Stimulated activated memory B cell treated with anti-CD40 and anti-IgM and Interleukin-4, amounts not matched to agents 10 μg/mL and 1 μg/mL and 100 μg/mL, for 72 hours (primary cell): Measurements from ENCODE around the gene KCNN3.

Experiments used
- ATAC-seq: fragments of 150-1000 bp; cut with Tn5 transposase; 2 replicates; pipeline ENCODE4 v1.10.0; 2021
- H3K27ac Mint-ChIP-seq: one replicate; pipeline ENCODE4 v1.8.0; 2022; ENCODE audit warnings: mild to moderate bottlenecking, mixed read lengths
- H3K27me3 Mint-ChIP-seq: one replicate; pipeline ENCODE4 v1.8.0; 2022; ENCODE audit warnings: mixed read lengths
- H3K36me3 Mint-ChIP-seq: one replicate; pipeline ENCODE4 v1.8.0; 2022; ENCODE audit warnings: mixed read lengths
- H3K4me1 Mint-ChIP-seq: one replicate; pipeline ENCODE4 v1.8.0; 2022; ENCODE audit warnings: mixed read lengths
- H3K4me3 Mint-ChIP-seq: one replicate; pipeline ENCODE4 v1.8.0; 2022; ENCODE audit warnings: mild to moderate bottlenecking, moderate library complexity, mixed read lengths
- H3K9me3 Mint-ChIP-seq: one replicate; pipeline ENCODE4 v1.8.0; 2022; ENCODE audit warnings: mixed read lengths

KCNN3 gene

GRCh38 chr1:154857441-154858215 is 12.5 kb downstream of the KCNN3 start:
- no peak for ATAC-seq
- Mint-ChIP-seq H3K4me1 (peaks cover 58% of the 10 kb centered on the region), H3K27ac (peak overlapping the region; percentile 44), H3K4me3 (no peak overlapping the region), H3K9me3 (no peaks in the 10 kb centered on the region), H3K27me3 (no peaks in the 10 kb centered on the region), H3K36me3 (no peaks in the 10 kb centered on the region)

GRCh38 chr1:154857022-154857421 is 13.1 kb downstream of the KCNN3 start:
- Mint-ChIP-seq H3K4me1 (peaks cover 52% of the 10 kb centered on the region), H3K4me3 (no peak overlapping the region), H3K27me3 (no peaks in the 10 kb centered on the region), H3K9me3 (no peaks in the 10 kb centered on the region), H3K27ac (peak overlapping the region; percentile 35), H3K36me3 (no peaks in the 10 kb centered on the region)
- ATAC-seq: no peak

GRCh38 chr1:154856544-154856943 is 13.5 kb downstream of the KCNN3 start:
- Mint-ChIP-seq H3K9me3 (no peaks in the 10 kb centered on the region), H3K4me1 (peaks cover 51% of the 10 kb centered on the region), H3K27ac (peak overlapping the region; percentile 35), H3K36me3 (no peaks in the 10 kb centered on the region), H3K4me3 (no peak overlapping the region), H3K27me3 (no peaks in the 10 kb centered on the region)
- no peak for ATAC-seq

GRCh38 chr1:154856049-154856448 is 14.0 kb downstream of the KCNN3 start:
- Mint-ChIP-seq H3K27me3 (no peaks in the 10 kb centered on the region), H3K27ac (peak overlapping the region; percentile 35), H3K36me3 (no peaks in the 10 kb centered on the region)

GRCh38 chr1:154855186-154855851 is 14.8 kb downstream of the KCNN3 start:
- no peak overlapping the region for H3K27ac Mint-ChIP-seq
- H3K27me3 Mint-ChIP-seq: no peaks in the 10 kb centered on the region
- H3K36me3 Mint-ChIP-seq: no peaks in the 10 kb centered on the region
- H3K9me3 Mint-ChIP-seq: no peaks in the 10 kb centered on the region
- H3K4me1 Mint-ChIP-seq: peaks cover 44% of the 10 kb centered on the region
- ATAC-seq: no peak
- no peak overlapping the region for H3K4me3 Mint-ChIP-seq

More at GRCh38 chr1:154856049-154856448, 14.0 kb downstream of the KCNN3 start:
- Mint-ChIP-seq H3K4me3 (no peak overlapping the region), H3K4me1 (peaks cover 50% of the 10 kb centered on the region), H3K9me3 (no peaks in the 10 kb centered on the region)
- no peak for ATAC-seq

- no peak for ATAC-seq
- Mint-ChIP-seq H3K27me3 (peaks cover 16% of the 10 kb centered on the region), H3K36me3 (no peaks in the 10 kb centered on the region), H3K9me3 (no peaks in the 10 kb centered on the region), H3K4me3 (no peak overlapping the region), H3K27ac (no peak overlapping the region), H3K4me1 (peaks cover 34% of the 10 kb centered on the region)
Observed at GRCh38 chr1:154852845-154853244, 17.2 kb downstream of the KCNN3 start.

- peaks cover 20% of the 10 kb centered on the region for H3K27me3 Mint-ChIP-seq
- H3K4me3 Mint-ChIP-seq: no peak overlapping the region
- H3K27ac Mint-ChIP-seq: no peak overlapping the region
- ATAC-seq: no peak
- no peaks in the 10 kb centered on the region for H3K9me3 Mint-ChIP-seq
- H3K4me1 Mint-ChIP-seq: peaks cover 26% of the 10 kb centered on the region
- H3K36me3 Mint-ChIP-seq: no peaks in the 10 kb centered on the region
Observed at GRCh38 chr1:154851392-154852177, 18.5 kb downstream of the KCNN3 start.

GRCh38 chr1:154849645-154850131 is 20.4 kb downstream of the KCNN3 start:
- Mint-ChIP-seq H3K27me3 (peaks cover 31% of the 10 kb centered on the region), H3K4me1 (peaks cover 31% of the 10 kb centered on the region), H3K9me3 (no peaks in the 10 kb centered on the region), H3K4me3 (no peak overlapping the region), H3K36me3 (no peaks in the 10 kb centered on the region), H3K27ac (no peak overlapping the region)
- ATAC-seq: peak; percentile 62

GRCh38 chr1:154848983-154849382 is 21.1 kb downstream of the KCNN3 start:
- no peak overlapping the region for H3K27ac Mint-ChIP-seq

GRCh38 chr1:154847891-154848290 is 22.2 kb downstream of the KCNN3 start:
- no peaks in the 10 kb centered on the region for H3K9me3 Mint-ChIP-seq
- H3K27me3 Mint-ChIP-seq: peaks cover 49% of the 10 kb centered on the region
- no peak overlapping the region for H3K4me3 Mint-ChIP-seq
- H3K27ac Mint-ChIP-seq: no peak overlapping the region
- H3K4me1 Mint-ChIP-seq: peaks cover 44% of the 10 kb centered on the region
- no peaks in the 10 kb centered on the region for H3K36me3 Mint-ChIP-seq
- no peak for ATAC-seq

More at GRCh38 chr1:154848983-154849382, 21.1 kb downstream of the KCNN3 start:
- Mint-ChIP-seq H3K4me3 (no peak overlapping the region), H3K36me3 (no peaks in the 10 kb centered on the region), H3K4me1 (peaks cover 35% of the 10 kb centered on the region), H3K9me3 (no peaks in the 10 kb centered on the region), H3K27me3 (peaks cover 38% of the 10 kb centered on the region)
- no peak for ATAC-seq

GRCh38 chr1:154846565-154847442 is 23.3 kb downstream of the KCNN3 start:
- Mint-ChIP-seq H3K9me3 (no peaks in the 10 kb centered on the region), H3K27ac (no peak overlapping the region), H3K4me1 (peaks cover 43% of the 10 kb centered on the region), H3K27me3 (peaks cover 53% of the 10 kb centered on the region), H3K4me3 (no peak overlapping the region), H3K36me3 (no peaks in the 10 kb centered on the region)
- no peak for ATAC-seq

- Mint-ChIP-seq H3K9me3 (no peaks in the 10 kb centered on the region), H3K27ac (no peak overlapping the region), H3K36me3 (no peaks in the 10 kb centered on the region), H3K4me1 (peaks cover 37% of the 10 kb centered on the region), H3K27me3 (peaks cover 53% of the 10 kb centered on the region), H3K4me3 (no peak overlapping the region)
- no peak for ATAC-seq
Observed at GRCh38 chr1:154845879-154846278, 24.2 kb downstream of the KCNN3 start.

- H3K27me3 Mint-ChIP-seq: peaks cover 53% of the 10 kb centered on the region
- H3K27ac Mint-ChIP-seq: no peak overlapping the region
- no peak overlapping the region for H3K4me3 Mint-ChIP-seq
- peaks cover 36% of the 10 kb centered on the region for H3K4me1 Mint-ChIP-seq
- no peaks in the 10 kb centered on the region for H3K36me3 Mint-ChIP-seq
- H3K9me3 Mint-ChIP-seq: no peaks in the 10 kb centered on the region
- ATAC-seq: no peak
Observed at GRCh38 chr1:154845174-154845573, 24.9 kb downstream of the KCNN3 start.

- H3K9me3 Mint-ChIP-seq: no peaks in the 10 kb centered on the region
- no peak overlapping the region for H3K27ac Mint-ChIP-seq
- ATAC-seq: no peak
- peaks cover 53% of the 10 kb centered on the region for H3K27me3 Mint-ChIP-seq
- peaks cover 27% of the 10 kb centered on the region for H3K4me1 Mint-ChIP-seq
- no peaks in the 10 kb centered on the region for H3K36me3 Mint-ChIP-seq
- no peak overlapping the region for H3K4me3 Mint-ChIP-seq
Observed at GRCh38 chr1:154844297-154844681, 25.8 kb downstream of the KCNN3 start.
